Measurements from ENCODE around the gene OSBPL5. TPM values are rescaled to one million over a fixed set of nuclear protein-coding genes. Genes with fewer than 3 reads are reported as not detected.
A peak's percentile ranks its signal among the peaks of the same experiment; 100 is the strongest.
"Not testable (repeated sequence)": the region's sequence is repeated elsewhere in the genome, so short reads cannot be mapped to it uniquely, and the experiment has no call there.

Gene OSBPL5
- total RNA-seq, 1 donor from 2014 or later, result 3.6 TPM

- DNase-seq (ENCODE audit: low spot score) (no peak), ATAC-seq (no peak)
These were observed 19.7 kb upstream of the OSBPL5 start for GRCh38 chr11:3184732-3185347.

GRCh38 chr11:3183523-3183922 is 18.4 kb upstream of the OSBPL5 start:
- DNase-seq (ENCODE audit: low spot score), result no peak
- ATAC-seq, result no peak

- ATAC-seq (no peak), DNase-seq (ENCODE audit: low spot score) (no peak)
These were observed 17.3 kb upstream of the OSBPL5 start for GRCh38 chr11:3182462-3182852.

- DNase-seq (ENCODE audit: low spot score), result no peak
- ATAC-seq, result no peak
These were observed 16.8 kb upstream of the OSBPL5 start for GRCh38 chr11:3181725-3182461.

- ATAC-seq, result no peak
- no peak for DNase-seq (ENCODE audit: low spot score)
These were observed 15.8 kb upstream of the OSBPL5 start for GRCh38 chr11:3180869-3181268.

- no peak for ATAC-seq
- no peak for DNase-seq (ENCODE audit: low spot score)
These were observed 13.2 kb upstream of the OSBPL5 start for GRCh38 chr11:3178349-3178748.

- no peak for ATAC-seq
These were observed 12.8 kb upstream of the OSBPL5 start for GRCh38 chr11:3177931-3178330.

DNA sequence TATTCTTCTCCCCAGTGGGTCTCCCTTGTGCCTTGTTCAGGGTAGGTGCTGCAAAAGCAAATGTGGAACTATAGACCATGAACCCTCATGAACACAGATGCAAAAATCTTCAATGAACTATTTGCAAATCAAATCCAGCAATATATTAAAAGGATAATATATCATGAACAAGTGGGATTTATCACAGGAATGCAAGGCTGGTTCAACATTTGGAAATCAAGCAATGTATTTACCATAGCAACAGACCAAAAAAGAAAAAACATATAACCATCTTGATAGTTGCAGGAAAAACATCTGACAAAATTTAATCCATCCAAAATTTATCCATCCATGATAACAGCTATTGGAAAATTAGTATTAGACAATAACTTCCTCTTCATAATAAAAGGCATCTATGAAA is 11.4 kb upstream of the OSBPL5 start:
- DNase-seq (ENCODE audit: low spot score) (no peak), ATAC-seq (no peak)

More at GRCh38 chr11:3177931-3178330, 12.8 kb upstream of the OSBPL5 start:
- no peak for DNase-seq (ENCODE audit: low spot score)

GRCh38 chr11:3175194-3175593 is 10.1 kb upstream of the OSBPL5 start:
- ATAC-seq (no peak), DNase-seq (ENCODE audit: low spot score) (no peak)

DNA sequence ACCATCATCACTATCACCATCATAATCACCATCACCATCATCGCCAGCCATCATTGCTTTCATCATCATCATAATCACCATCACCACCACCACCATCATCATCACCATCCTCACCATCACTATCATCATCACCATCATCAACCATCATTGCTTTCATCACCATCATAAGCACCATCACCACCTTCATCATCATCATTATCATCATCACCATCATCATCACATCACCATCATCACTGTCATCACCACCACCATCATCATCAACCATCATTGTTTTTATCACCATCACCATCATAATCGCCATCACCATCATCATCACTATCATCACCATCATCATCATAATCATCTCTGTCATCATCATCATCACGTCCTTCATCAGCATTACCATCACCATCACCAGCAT is 9.3 kb upstream of the OSBPL5 start:
- DNase-seq (ENCODE audit: low spot score) (no peak), ATAC-seq (no peak)

DNA sequence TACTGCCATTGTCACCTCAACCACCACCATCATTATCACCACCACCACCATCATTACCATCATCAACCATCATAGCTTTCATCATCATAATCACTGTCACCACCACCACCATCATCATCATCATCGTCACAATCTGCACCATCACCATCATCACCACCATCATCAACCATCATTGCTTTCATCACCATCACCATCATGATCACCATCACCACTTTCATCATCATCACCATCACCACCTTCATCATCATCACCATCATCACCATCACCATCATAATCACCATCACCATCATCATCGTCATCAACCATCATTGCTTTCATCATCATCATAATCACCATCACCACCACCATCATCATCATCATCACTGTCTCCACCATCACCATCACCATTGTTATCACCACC is 8.7 kb upstream of the OSBPL5 start:
- DNase-seq (ENCODE audit: low spot score) (no peak), ATAC-seq (no peak)

- DNase-seq (ENCODE audit: low spot score) (no peak), ATAC-seq (no peak)
These were observed 6.9 kb upstream of the OSBPL5 start for GRCh38 chr11:3171931-3172560.

DNA sequence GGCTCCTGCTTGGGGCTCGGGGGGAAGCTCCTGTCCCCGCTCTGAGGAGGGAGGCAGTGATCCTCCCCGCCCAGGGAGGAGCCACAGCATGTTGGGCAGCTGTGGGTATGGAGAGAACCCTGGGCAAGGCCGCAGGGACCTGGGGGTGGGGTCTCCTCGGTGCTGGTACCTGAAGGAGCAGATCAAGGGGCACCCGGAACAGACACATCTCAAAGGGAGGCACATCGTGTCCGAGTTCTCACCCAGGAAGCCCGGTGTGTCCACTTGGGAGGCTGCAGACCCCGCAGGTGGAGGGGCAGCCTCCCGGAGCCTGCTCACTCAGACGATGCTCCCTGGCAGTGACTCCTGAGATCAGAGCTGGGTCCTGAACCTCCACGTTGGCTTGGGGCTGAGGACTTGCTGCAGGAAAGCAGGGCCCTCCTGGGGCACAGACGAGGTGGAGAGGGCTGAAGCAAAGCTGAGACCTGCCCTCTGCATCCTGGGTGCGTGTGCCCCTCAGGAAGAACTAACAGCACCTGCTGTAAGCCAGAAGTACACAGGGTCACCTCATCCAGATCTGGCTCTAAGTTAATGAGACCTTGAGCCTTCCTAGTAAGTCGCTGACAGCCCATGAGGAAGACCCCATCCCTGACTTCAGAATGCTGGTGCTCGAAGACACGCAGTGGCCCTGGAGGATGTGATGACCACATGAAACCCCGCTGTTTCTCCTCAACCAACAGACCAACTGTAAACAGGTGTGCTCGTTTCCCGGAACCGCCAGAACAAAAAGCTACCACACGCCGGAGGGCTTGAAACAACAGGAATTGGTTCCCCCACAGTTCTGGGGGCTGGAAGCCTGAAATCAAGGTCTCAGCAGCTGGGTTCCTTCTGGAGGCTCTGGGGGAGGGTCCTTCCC is 5.9 kb upstream of the OSBPL5 start:
- DNase-seq (ENCODE audit: low spot score) (no peak), ATAC-seq (no peak)

DNA sequence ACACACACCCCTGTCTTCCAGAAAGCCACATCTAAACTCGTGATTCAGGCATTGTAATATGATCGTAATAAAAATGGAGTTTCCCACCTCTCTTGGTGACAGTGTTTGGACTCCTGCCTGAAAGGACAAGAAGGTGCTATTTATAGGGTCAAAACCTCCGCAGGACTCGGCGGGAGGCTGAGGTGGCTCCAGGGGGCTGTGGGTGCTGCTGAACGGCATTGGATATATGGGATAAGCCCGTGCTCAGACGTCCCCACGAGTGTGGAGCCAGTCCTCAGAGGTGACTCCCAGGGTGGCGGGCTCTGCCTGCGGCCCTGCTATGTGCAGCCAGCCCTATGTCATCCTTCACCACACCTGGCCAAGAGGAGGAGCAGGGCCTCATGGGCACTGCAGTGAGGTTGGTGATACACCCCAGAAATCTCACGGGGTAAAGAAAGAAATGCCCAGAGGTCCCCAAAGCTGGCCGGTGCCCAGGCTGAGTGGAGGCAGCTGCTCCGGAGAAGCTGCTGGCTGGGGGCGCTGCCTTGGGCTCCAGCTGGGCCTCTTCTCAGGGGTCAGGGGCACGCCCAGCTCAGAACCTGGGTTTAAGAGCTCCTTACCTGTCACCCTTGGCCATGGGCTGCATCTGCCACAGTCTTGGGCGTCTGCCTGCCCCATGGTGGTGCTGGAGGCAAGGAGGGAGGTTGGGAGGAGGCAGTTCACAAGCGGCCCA is 5.1 kb upstream of the OSBPL5 start:
- ATAC-seq (no peak), DNase-seq (ENCODE audit: low spot score) (no peak)

- ATAC-seq (peak; percentile 17), DNase-seq (ENCODE audit: low spot score) (no peak)
These were observed 4.3 kb upstream of the OSBPL5 start for GRCh38 chr11:3169255-3170043.

DNA sequence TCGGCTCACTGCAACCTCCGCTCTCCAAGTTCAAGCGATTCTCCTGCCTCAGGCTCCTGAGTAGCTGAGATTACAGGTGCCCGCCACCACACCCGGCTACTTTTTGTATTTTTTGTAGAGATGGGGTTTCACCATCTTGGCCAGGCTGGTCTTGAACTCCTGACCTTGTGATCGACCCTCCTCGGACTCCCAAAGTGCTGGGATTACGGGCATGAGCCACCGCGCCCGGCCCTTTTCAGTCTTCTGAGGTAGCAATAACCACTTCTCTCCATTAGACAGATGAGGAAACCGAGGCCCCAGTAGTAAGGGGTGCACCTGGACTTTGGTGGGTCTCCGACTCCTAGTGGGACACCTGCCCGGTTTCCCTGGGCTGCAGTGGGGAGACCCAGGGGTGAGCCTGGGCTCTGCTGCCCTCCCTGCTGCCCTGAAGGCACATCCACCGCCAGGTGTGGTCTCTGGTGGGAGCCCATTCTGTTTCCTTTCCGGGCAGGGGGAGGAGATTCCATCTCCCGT is 3.7 kb upstream of the OSBPL5 start:
- DNase-seq (ENCODE audit: low spot score); ATAC-seq: not testable (repeated sequence)

GRCh38 chr11:3167143-3168119 is 2.3 kb upstream of the OSBPL5 start:
- no peak for DNase-seq (ENCODE audit: low spot score)

More at GRCh38 chr11:3167143-3168119, 2.3 kb upstream of the OSBPL5 start:
- ATAC-seq, result no peak
